Astrocyte of the hippocampus (primary cell): ENCODE data around the gene PKHD1.
"Not testable (repeated sequence)": the region's sequence is repeated elsewhere in the genome, so short reads cannot be mapped to it uniquely, and the experiment has no call there.

ENCODE experiments used
- DNase-seq: peaks from one replicate; pipeline ENCODE4 v3.0.0; 2011; ENCODE audit warnings: low read depth, low spot score

PKHD1 gene

GRCh38 chr6:51929934-51930574 is 157.4 kb downstream of the PKHD1 start:
- DNase-seq: no peak

GRCh38 chr6:51928320-51928719 is 159.1 kb downstream of the PKHD1 start:
- no peak for DNase-seq

- no peak for DNase-seq
Observed at GRCh38 chr6:51927450-51927849, 160.0 kb downstream of the PKHD1 start.

GRCh38 chr6:51926125-51926524 is 161.3 kb downstream of the PKHD1 start:
- DNase-seq: no peak

GRCh38 chr6:51922479-51922878 is 164.9 kb downstream of the PKHD1 start:
- not testable (repeated sequence) for DNase-seq

GRCh38 chr6:51918347-51918746 is 169.1 kb downstream of the PKHD1 start:
- not testable (repeated sequence) for DNase-seq

GRCh38 chr6:51915098-51915497 is 172.3 kb downstream of the PKHD1 start:
- DNase-seq: no peak

GRCh38 chr6:51913265-51913664 is 174.1 kb downstream of the PKHD1 start:
- no peak for DNase-seq

GRCh38 chr6:51910851-51911250 is 176.6 kb downstream of the PKHD1 start:
- no peak for DNase-seq

GRCh38 chr6:51908243-51908642 is 179.2 kb downstream of the PKHD1 start:
- DNase-seq: no peak

- no peak for DNase-seq
Observed at GRCh38 chr6:51901766-51902764, 185.3 kb downstream of the PKHD1 start.

- peak; percentile 73 for DNase-seq
Observed at GRCh38 chr6:51893366-51893765, 194.0 kb downstream of the PKHD1 start.

GRCh38 chr6:51892750-51893149 is 194.7 kb downstream of the PKHD1 start:
- DNase-seq: no peak

GRCh38 chr6:51892339-51892738 is 195.1 kb downstream of the PKHD1 start:
- no peak for DNase-seq

GRCh38 chr6:51891784-51892183 is 195.6 kb downstream of the PKHD1 start:
- peak; percentile 7 for DNase-seq

- DNase-seq: no peak
Observed at GRCh38 chr6:51887859-51888258, 199.6 kb downstream of the PKHD1 start.

GRCh38 chr6:51885957-51886356 is 201.5 kb downstream of the PKHD1 start:
- DNase-seq: no peak

GRCh38 chr6:51868591-51869355 is 218.6 kb downstream of the PKHD1 start:
- no peak for DNase-seq

GRCh38 chr6:51866867-51867266 is 220.5 kb downstream of the PKHD1 start:
- peak; percentile 8 for DNase-seq

- no peak for DNase-seq
Observed at GRCh38 chr6:51865996-51866395, 221.4 kb downstream of the PKHD1 start.

GRCh38 chr6:51865176-51865575 is 222.2 kb downstream of the PKHD1 start:
- DNase-seq: no peak

- DNase-seq: no peak
Observed at GRCh38 chr6:51857134-51857533, 230.3 kb downstream of the PKHD1 start.
